Measurements from ENCODE around the gene CNTROB.

GRCh38 chr17:7982666-7983065, 50.7 kb downstream of the CNTROB start:
- TF ChIP-seq EZH2 (IDR thresholded peaks at IDR 0.05) (no peak), POLR2AphosphoS5 (IDR thresholded peaks at IDR 0.05; ENCODE audit: borderline replicate concordance, low read depth, low read length) (no peak), FOXP2 (optimal IDR thresholded peaks at IDR 0.05; ENCODE audit: control extremely low read depth, extremely low read length, insufficient read depth) (no peak)
